Upper lobe of left lung (tissue), 4 donors: Measurements from ENCODE around the gene IL37.

Experiments used
- EP300 ChIP-seq, 4 donors: sonication (generic); formaldehyde crosslinking; IDR thresholded peaks; one replicate each; pipeline ENCODE4 v1.5.1; 2017; ENCODE audit warnings: antibody characterized with exemption in 4 of 4, control low read depth in 2 of 4
- POLR2A ChIP-seq, 4 donors: fragments of 450-650 bp; IDR thresholded peaks; one replicate each; pipeline ENCODE4 v1.5.1; 2016 to 2017; ENCODE audit warnings: antibody characterized with exemption in 4 of 4, mild to moderate bottlenecking in 2 of 4
- POLR2AphosphoS5 ChIP-seq, 2 donors: sonication (generic); formaldehyde crosslinking; IDR thresholded peaks; one replicate each; pipeline ENCODE4 v1.5.1; 2017; ENCODE audit warnings: antibody characterized with exemption in 2 of 2
- TF ChIP-seq, protein P1 (sequence below), 6 experiments: fragments of 450-650 bp in 4 of 6; fragments of 200-600 bp in 2 of 6; sonication (generic) in 2 of 6; IDR thresholded peaks; one replicate each; pipeline ENCODE4 v1.5.1; 2016 to 2019; ENCODE audit warnings: antibody characterized with exemption in 6 of 6

DNA sequence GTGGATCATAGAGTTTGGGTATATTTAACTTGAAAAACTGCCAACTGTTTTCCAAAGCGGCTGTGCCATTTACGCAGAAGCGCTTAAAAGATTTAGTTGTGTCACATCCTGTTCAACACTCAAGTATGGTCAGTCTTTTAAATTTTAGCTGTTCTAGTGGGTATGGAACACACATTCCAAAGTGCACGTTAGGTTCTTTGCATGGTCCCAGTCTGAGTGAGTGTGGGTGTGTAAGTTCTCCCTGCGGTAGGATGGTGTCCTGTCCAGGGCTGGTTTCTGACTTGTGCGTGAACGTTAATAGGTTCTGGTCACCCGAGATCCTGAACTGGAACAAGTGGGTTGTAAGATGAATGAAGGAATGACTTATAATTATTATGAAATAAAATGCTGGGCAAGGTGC, 38.5 kb downstream of the IL37 start:
- TF ChIP-seq POLR2AphosphoS5 (IDR thresholded peaks at IDR 0.05) (no peak), EP300 (IDR thresholded peaks at IDR 0.05) (no peak), POLR2A (IDR thresholded peaks at IDR 0.05) (no peak)
- TF ChIP-seq, protein P1, sequence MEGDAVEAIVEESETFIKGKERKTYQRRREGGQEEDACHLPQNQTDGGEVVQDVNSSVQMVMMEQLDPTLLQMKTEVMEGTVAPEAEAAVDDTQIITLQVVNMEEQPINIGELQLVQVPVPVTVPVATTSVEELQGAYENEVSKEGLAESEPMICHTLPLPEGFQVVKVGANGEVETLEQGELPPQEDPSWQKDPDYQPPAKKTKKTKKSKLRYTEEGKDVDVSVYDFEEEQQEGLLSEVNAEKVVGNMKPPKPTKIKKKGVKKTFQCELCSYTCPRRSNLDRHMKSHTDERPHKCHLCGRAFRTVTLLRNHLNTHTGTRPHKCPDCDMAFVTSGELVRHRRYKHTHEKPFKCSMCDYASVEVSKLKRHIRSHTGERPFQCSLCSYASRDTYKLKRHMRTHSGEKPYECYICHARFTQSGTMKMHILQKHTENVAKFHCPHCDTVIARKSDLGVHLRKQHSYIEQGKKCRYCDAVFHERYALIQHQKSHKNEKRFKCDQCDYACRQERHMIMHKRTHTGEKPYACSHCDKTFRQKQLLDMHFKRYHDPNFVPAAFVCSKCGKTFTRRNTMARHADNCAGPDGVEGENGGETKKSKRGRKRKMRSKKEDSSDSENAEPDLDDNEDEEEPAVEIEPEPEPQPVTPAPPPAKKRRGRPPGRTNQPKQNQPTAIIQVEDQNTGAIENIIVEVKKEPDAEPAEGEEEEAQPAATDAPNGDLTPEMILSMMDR (IDR thresholded peaks at IDR 0.05) = no peak
